ENCODE results near the gene LAPTM5.

The LAPTM5 gene

DNA sequence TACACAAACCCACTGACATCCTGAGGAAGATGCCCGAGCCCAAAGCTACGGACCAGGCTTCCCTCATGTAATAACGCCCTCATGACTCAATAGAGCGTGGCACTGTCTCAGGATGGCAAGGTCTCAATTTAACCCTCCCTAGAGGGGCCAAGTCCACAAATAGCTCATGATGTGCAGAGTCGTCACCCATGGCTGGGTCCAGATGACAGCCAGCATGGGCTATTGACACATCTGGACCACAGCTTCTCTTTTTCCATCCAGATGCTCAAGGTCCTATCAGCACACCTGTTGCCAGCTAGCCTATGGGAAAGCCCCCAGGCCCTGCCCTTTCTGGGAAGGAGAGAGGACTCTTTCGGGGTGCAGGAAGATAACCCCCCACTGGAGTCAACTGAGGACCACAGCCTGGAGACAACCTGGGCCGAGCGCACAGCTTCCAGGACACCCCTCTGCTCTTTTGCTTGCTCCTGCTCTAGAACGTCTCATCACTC, 2.8 kb downstream of the LAPTM5 start:
- no peak for DNase-seq

- DNase-seq = no peak
Observed at GRCh38 chr1:30753660-30754123, 3.9 kb downstream of the LAPTM5 start.

- no peak for DNase-seq
Observed at GRCh38 chr1:30753118-30753517, 4.5 kb downstream of the LAPTM5 start.

DNA sequence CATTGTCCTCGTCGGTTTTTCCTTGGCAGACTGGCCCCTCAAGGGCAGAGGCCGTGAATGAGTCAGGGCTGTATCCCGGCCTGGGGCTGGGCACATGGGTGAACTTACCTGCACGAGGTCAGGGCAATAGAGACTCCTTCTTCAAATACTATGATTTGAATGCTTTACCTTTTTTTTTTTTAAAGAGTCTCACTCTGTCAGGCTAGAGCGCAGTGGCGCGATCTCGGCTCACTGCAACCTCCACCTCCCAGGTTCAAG, 5.0 kb downstream of the LAPTM5 start:
- DNase-seq = no peak

GRCh38 chr1:30751830-30752650, 5.5 kb downstream of the LAPTM5 start:
- DNase-seq = no peak

DNA sequence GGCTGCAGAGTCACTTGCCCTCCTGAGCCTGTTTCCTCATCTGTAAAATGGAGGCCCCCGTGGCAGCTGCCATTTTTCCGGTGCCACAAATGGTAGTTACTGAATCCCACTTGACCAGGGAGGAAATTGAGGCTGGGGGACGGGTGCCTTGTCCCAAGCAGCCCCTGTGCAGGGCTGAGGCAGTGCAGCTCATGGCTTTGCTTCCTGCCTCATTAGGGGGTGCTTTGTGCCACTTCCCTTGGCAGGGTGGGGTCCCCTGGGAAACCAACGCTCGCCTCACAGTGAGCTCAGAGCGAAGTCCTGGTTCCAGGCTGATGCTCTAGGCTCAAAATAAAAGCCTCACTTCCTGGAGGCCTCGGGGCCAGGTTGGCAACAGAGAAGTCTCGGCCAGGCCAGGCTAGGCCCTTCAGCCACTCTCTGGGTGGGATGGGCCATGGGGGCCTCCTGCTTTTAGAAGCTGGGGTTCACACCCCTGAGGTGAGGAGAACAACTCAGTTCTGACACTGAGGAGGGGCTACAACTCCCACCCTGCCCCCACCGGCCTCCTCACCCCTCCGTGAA, 6.8 kb downstream of the LAPTM5 start:
- DNase-seq = no peak

DNA sequence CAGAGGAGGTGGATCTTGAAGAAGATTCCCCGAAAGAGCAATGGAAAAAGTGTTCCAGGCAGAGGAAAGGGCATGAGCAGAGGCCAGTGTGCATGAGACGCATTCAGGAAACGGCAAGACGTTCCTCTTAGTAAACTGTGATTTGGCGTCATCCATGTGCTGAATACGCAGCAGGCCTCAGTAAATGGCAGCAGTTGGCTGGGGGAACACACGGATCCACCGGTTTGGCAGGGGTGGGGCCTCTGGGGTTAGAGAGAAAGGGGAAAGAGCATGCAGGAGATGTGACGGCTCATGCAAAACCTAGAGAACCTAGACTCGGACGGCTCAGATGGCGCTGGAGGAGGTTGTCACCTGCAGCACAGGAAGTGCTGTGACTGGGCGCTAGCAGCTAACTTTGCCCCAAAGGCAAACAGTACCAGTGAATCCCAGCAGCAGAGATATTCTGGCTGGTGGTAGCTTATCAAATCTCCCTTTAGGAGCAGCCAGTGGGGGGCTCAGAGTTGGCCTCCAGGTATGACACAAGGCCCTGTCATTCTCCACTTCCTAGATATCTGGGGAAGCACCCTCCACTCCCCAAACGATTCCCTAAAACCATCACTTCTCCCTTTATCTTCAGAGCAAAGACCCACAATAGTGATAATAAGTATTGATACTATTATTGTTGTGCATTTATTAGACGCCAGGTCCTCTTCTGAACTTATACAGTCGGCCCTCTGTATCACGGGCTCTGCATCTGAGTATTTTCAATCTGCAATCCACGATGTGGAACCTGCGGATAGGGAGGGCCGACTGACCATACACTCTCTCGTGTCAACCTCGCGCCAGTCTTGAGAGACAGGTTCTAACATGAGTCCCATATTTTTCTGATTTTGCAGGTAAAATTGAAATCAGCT, 7.6 kb downstream of the LAPTM5 start:
- DNase-seq = no peak

DNA sequence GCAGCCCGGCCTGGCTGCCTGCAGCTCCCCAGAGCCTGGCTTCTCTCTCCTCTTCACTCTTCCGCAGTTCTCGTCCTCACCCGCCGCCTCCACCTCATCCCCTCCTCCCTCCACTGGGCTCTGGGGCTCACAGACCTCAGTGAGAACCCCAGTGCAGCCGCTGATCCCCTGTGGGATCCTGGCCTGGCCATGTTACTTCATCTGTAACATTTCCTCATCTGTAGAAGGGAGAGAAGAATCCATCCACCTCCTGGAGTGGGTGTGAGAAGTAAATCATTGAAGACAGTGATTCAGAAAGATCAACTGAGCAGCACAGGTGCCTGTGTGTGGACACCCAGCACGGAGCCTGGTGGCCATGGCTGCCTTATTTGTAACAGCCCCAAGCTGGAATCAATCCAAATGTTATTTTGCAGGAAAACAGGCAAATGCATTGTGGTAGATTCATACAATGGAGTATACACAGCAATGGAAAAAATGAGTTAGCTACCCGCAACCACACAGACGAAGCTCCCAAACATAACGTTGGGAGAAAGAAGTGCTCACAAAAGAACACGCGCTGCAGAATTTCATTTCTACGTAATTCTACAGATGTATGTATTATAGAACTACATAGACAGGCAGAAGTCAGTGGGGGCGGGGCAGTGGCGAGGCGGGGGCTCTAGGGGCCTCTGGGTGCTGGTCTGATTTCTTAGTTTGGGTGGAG, 8.7 kb downstream of the LAPTM5 start:
- DNase-seq = no peak

- DNase-seq = peak; percentile 91
Observed at GRCh38 chr1:30748098-30748698, 9.4 kb downstream of the LAPTM5 start.

DNA sequence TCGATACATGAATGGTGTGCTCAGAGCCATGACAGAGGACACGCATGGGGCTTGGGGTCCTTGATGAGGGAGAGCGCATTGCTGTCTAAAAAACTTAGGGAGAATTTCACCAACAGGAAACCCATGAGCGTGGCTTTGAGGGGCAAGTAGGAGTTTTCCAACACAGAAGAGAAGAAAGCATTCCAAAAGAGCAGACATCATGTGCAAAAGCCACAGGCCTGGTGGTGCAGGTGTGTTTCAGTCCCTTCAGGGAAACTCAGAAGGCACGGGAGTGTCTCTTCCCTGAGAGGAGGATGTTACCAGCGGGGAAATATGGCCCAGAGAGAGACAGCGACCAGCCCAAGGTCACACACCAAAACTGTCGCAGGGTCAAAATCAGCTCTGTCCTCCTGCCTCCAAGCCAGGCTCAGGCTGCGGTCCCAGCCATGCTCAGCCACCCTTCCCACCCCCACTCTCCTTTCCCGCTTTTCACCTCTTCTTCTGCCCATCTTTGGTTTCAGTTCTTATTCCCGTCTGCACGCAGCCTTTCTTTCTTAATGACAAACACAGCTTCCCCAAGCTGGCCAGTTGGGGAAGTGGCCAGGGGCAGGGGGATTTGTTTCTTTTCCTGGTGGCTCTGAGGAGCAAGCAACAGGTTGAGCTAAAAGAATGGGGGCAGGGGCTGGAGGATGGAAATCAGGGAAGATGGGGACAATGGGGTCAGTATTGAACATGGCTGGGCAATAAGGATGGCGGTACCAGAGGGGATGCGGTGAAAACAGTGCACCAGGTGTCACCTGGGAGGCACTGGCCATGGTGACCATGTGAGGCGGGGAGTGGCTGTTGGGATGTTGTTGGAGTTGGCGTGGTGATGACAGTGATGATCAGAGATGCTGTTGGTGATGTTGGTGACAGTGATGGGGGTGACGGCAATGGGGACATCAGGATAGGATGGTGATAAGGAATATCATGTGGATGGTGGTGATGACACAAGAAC, 10.3 kb downstream of the LAPTM5 start:
- no peak for DNase-seq

GRCh38 chr1:30746212-30747032, 11.2 kb downstream of the LAPTM5 start:
- no peak for DNase-seq

- no peak for DNase-seq
Observed at GRCh38 chr1:30745834-30746208, 11.8 kb downstream of the LAPTM5 start.

GRCh38 chr1:30745156-30745833, 12.3 kb downstream of the LAPTM5 start:
- no peak for DNase-seq

- DNase-seq = no peak
Observed at GRCh38 chr1:30744060-30744756, 13.4 kb downstream of the LAPTM5 start.

DNA sequence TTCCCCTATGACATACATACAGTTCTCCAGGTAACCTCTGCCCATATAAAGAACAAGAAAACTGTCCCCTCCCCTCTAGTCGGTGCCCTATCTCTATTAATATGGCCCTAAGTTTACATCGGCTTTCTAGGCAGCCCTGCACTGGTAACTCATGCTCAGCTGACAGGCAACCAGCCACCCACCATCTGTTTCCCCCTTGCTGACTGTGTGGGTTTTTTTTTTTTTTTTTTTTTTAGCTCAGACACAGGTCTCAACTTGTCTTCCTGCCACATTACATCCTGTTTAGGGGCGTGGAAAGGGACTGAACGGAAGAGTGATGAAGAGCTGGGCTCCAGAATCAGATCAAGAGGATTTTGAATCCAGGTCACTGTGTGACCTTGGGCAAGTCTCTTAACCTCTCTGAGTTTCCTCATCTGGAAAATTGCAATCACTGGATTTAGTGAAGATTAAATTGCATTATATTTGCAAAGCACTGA, 14.0 kb downstream of the LAPTM5 start:
- DNase-seq = peak; percentile 86

GRCh38 chr1:30742963-30743559, 14.5 kb downstream of the LAPTM5 start:
- no peak for DNase-seq

- no peak for DNase-seq
Observed at GRCh38 chr1:30742300-30742962, 15.1 kb downstream of the LAPTM5 start.

All from NCI-H1694 treated with DMSO at 0.1 percent for 48 hours (cell line).